ENCODE measurements around the gene MAML3. TPM values are rescaled to one million over a fixed set of nuclear protein-coding genes. Genes with fewer than 3 reads are reported as not detected.

Gene MAML3
- total RNA-seq, 1 donor from 2014 or later: 8.1 TPM

DNA sequence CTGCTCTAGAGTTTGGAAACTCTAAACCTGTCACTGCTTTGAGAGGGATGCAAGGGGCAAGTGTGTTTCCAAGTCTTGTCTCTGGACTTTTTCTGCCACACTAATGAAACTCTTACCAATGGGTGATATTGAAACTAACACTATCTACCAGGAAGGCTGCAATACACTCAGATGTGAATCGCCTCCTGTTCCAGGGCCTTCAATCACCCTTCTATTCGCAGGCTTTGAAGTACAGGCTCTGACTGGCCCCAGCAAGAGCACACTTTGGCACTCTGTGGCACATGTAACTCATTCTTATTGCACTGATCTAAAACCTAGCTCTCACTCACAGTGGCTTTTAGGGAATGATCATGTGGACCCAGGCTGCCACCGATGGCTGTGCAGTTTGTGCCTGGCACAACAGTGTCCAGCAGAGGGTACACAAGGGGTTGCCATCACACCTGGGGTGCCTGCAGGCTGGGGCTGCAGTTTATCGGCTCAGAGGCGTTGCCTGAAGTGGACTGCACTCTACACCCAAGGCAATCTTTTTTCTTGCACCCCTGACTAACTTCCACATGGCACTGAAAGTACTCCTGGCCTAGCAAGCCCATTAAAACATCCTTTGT lies 277.5 kb downstream of the MAML3 start:
- Histone ChIP-seq H3K4me3 (ENCODE audit: insufficient read depth, low read depth, low read length) (no peak overlapping the region), H2AFZ (ENCODE audit: low read depth, low read length) (no peak overlapping the region), H4K20me1 (ENCODE audit: insufficient read depth, low read length) (no peaks in the 10 kb centered on the region), H3K9me3 (ENCODE audit: insufficient read depth, low read depth, low read length) (no peaks in the 10 kb centered on the region), H3K27me3 (ENCODE audit: insufficient read depth, low read length) (no peaks in the 10 kb centered on the region), H3K9ac (ENCODE audit: low read length) (no peak overlapping the region), H3K4me2 (ENCODE audit: low read length) (no peak overlapping the region), H3K4me1 (ENCODE audit: insufficient read depth, low read length) (peaks cover 5% of the 10 kb centered on the region), H3K79me2 (ENCODE audit: insufficient read depth, low read length) (no peaks in the 10 kb centered on the region), H3K36me3 (ENCODE audit: insufficient read depth, low read length) (no peaks in the 10 kb centered on the region), H3K27ac (ENCODE audit: low read depth, low read length) (no peak overlapping the region)
- no peak for DNase-seq (ENCODE audit: low read depth)
- Mint-ChIP-seq H3K4me3 (ENCODE audit: unreplicated experiment) (no peak overlapping the region), H3K27me3 (ENCODE audit: low read depth, unreplicated experiment) (no peaks in the 10 kb centered on the region), H3K27ac (ENCODE audit: unreplicated experiment) (no peak overlapping the region), H3K4me1 (ENCODE audit: low read depth, unreplicated experiment) (peaks cover 11% of the 10 kb centered on the region), H3K36me3 (ENCODE audit: low read depth, unreplicated experiment) (peaks cover 2% of the 10 kb centered on the region), H3K9me3 (ENCODE audit: unreplicated experiment) (no peaks in the 10 kb centered on the region)
- FAIRE-seq: no peak
- TF ChIP-seq EZH2 (IDR thresholded peaks at IDR 0.05; ENCODE audit: insufficient read depth, low read length): no peak
- TF ChIP-seq, protein P1, sequence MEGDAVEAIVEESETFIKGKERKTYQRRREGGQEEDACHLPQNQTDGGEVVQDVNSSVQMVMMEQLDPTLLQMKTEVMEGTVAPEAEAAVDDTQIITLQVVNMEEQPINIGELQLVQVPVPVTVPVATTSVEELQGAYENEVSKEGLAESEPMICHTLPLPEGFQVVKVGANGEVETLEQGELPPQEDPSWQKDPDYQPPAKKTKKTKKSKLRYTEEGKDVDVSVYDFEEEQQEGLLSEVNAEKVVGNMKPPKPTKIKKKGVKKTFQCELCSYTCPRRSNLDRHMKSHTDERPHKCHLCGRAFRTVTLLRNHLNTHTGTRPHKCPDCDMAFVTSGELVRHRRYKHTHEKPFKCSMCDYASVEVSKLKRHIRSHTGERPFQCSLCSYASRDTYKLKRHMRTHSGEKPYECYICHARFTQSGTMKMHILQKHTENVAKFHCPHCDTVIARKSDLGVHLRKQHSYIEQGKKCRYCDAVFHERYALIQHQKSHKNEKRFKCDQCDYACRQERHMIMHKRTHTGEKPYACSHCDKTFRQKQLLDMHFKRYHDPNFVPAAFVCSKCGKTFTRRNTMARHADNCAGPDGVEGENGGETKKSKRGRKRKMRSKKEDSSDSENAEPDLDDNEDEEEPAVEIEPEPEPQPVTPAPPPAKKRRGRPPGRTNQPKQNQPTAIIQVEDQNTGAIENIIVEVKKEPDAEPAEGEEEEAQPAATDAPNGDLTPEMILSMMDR (IDR thresholded peaks at IDR 0.05; ENCODE audit: insufficient read depth, low read depth, low read length): no peak

DNA sequence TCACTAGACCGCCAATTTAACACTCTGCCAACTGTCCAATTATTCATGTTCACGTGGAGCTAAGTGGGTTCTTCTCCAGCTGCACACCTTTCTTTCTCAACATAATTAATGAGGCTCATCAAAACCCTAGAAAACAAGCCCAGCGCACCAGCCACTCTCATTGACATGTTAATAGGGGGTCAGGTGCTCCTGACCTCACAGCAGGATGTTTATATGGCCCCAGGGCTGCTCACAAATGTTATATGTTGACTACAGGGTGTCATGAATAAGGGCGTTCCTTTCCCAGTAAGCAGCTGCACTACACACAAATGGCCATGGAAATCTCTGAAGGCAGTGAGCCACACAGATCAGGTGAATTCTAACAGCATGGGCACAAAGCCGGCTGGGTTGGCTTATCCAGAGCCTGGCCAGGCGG lies 278.6 kb downstream of the MAML3 start:
- H3K4me1 Mint-ChIP-seq (ENCODE audit: low read depth, unreplicated experiment): peaks cover 11% of the 10 kb centered on the region
- H3K4me1 ChIP-seq (ENCODE audit: insufficient read depth, low read length): peaks cover 5% of the 10 kb centered on the region
- no peak overlapping the region for H3K27ac ChIP-seq (ENCODE audit: low read depth, low read length)
- H3K9ac ChIP-seq (ENCODE audit: low read length): no peak overlapping the region
- no peak overlapping the region for H3K4me3 Mint-ChIP-seq (ENCODE audit: unreplicated experiment)
- H3K9me3 ChIP-seq (ENCODE audit: insufficient read depth, low read depth, low read length): no peaks in the 10 kb centered on the region
- DNase-seq (ENCODE audit: low read depth) (no peak), FAIRE-seq (no peak)
- TF ChIP-seq, protein P1 (IDR thresholded peaks at IDR 0.05; ENCODE audit: insufficient read depth, low read depth, low read length): no peak
- no peak for TF ChIP-seq EZH2 (IDR thresholded peaks at IDR 0.05; ENCODE audit: insufficient read depth, low read length)
- H3K27me3 ChIP-seq (ENCODE audit: insufficient read depth, low read length): no peaks in the 10 kb centered on the region
- H4K20me1 ChIP-seq (ENCODE audit: insufficient read depth, low read length): no peaks in the 10 kb centered on the region
- H3K4me2 ChIP-seq (ENCODE audit: low read length): no peak overlapping the region
- H3K36me3 Mint-ChIP-seq (ENCODE audit: low read depth, unreplicated experiment): no peaks in the 10 kb centered on the region
- H3K4me3 ChIP-seq (ENCODE audit: insufficient read depth, low read depth, low read length): no peak overlapping the region
- H3K9me3 Mint-ChIP-seq (ENCODE audit: unreplicated experiment): no peaks in the 10 kb centered on the region
- no peaks in the 10 kb centered on the region for H3K79me2 ChIP-seq (ENCODE audit: insufficient read depth, low read length)
- no peaks in the 10 kb centered on the region for H3K36me3 ChIP-seq (ENCODE audit: insufficient read depth, low read length)
- H3K27me3 Mint-ChIP-seq (ENCODE audit: low read depth, unreplicated experiment): no peaks in the 10 kb centered on the region
- H2AFZ ChIP-seq (ENCODE audit: low read depth, low read length): no peak overlapping the region
- no peak overlapping the region for H3K27ac Mint-ChIP-seq (ENCODE audit: unreplicated experiment)

DNA sequence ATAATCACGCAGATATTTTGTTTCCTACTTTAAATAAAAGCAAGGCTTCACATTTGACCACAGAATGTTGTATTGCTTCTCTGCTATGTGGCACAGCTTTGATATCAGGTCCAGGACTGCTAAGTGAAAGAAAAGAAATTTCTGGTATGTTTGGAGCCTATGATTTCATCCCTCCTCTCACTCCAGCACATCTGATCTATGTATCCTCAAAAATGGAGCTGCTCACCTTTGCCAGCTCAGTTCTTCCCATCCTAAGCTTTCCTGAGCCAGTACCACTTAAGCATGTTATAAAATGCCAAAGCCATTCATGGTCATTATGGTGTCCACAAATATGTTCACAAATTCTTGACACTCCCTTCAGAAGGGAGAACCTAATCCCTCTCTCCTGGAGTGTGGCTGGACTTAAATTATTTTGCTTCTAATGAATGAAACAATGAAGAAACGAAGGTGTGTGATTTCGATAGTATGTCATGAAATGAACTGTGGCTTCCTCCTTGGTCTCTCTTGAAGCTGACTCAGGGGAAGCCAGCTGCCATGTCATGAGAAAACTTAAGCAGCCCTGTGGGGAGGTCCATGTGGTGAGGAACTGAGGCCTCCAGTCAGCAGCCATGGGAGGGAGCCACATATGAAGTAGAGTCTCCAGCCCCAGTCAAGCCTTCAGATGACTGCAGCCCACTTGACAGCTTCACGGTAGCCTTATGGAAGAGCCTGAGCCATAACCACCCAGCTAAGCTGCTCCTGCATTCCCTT lies 280.7 kb downstream of the MAML3 start:
- peaks cover 11% of the 10 kb centered on the region for H3K4me1 Mint-ChIP-seq (ENCODE audit: low read depth, unreplicated experiment)
- no peak overlapping the region for H3K4me2 ChIP-seq (ENCODE audit: low read length)
- no peak for FAIRE-seq

More for the DNA sequence above, 280.7 kb downstream of the MAML3 start:
- peaks cover 5% of the 10 kb centered on the region for H3K4me1 ChIP-seq (ENCODE audit: insufficient read depth, low read length)
- H3K9me3 ChIP-seq (ENCODE audit: insufficient read depth, low read depth, low read length): no peaks in the 10 kb centered on the region
- no peak overlapping the region for H3K9ac ChIP-seq (ENCODE audit: low read length)
- peak; percentile 82 for DNase-seq (ENCODE audit: low read depth)
- no peaks in the 10 kb centered on the region for H3K27me3 Mint-ChIP-seq (ENCODE audit: low read depth, unreplicated experiment)
- H3K4me3 Mint-ChIP-seq (ENCODE audit: unreplicated experiment): no peak overlapping the region
- H2AFZ ChIP-seq (ENCODE audit: low read depth, low read length): no peak overlapping the region
- no peaks in the 10 kb centered on the region for H3K9me3 Mint-ChIP-seq (ENCODE audit: unreplicated experiment)
- H3K36me3 Mint-ChIP-seq (ENCODE audit: low read depth, unreplicated experiment): no peaks in the 10 kb centered on the region
- no peak for TF ChIP-seq EZH2 (IDR thresholded peaks at IDR 0.05; ENCODE audit: insufficient read depth, low read length)
- TF ChIP-seq, protein P1 (IDR thresholded peaks at IDR 0.05; ENCODE audit: insufficient read depth, low read depth, low read length): no peak
- H3K4me3 ChIP-seq (ENCODE audit: insufficient read depth, low read depth, low read length): no peak overlapping the region
- peak overlapping the region; percentile 55 for H3K27ac ChIP-seq (ENCODE audit: low read depth, low read length)
- H3K27ac Mint-ChIP-seq (ENCODE audit: unreplicated experiment): peak overlapping the region; percentile 71
- H3K36me3 ChIP-seq (ENCODE audit: insufficient read depth, low read length): no peaks in the 10 kb centered on the region
- H3K79me2 ChIP-seq (ENCODE audit: insufficient read depth, low read length): no peaks in the 10 kb centered on the region
- no peaks in the 10 kb centered on the region for H3K27me3 ChIP-seq (ENCODE audit: insufficient read depth, low read length)
- H4K20me1 ChIP-seq (ENCODE audit: insufficient read depth, low read length): no peaks in the 10 kb centered on the region

Data from astrocyte (in vitro differentiated cells and primary cell).